Endothelial cell of umbilical vein (primary cell): ENCODE results near the gene PGAM1. TPM values are rescaled to one million over a fixed set of nuclear protein-coding genes. Genes with fewer than 3 reads are reported as not detected.

Experiments used
- BruUV-seq: library from RNA; stranded (reverse); fragments of 400-500 nt; replicated peaks from 2 replicates; lab custom pipeline; 2021; lab: Mats Ljungman, UMichigan
- CTCF ChIA-PET: fragments of 300-600, 350-600 bp; sonication (Branson Sonifier 250); formaldehyde crosslinking; loops from one replicate; lab custom pipeline; 2021; ENCODE audit warnings: antibody characterized with exemption, inconsistent platforms; lab: Charles Lee
- POLR2A ChIA-PET: fragments of 300-600, 350-600 bp; sonication (Branson Sonifier 250); formaldehyde crosslinking; loops from one replicate; lab custom pipeline; 2021; ENCODE audit warnings: antibody characterized with exemption, inconsistent platforms; lab: Charles Lee
- DNase-seq: peaks from one replicate; pipeline ENCODE4 v3.0.0-alpha.2; 2011; ENCODE audit warnings: low read depth, low spot score
- FAIRE-seq: peaks from 2 replicates; lab custom pipeline; 2011; peaks lifted over from hg19 to GRCh38; lab: Jason Lieb, UNC
- H2AFZ ChIP-seq: 2 replicates; pipeline ENCODE4 v1.6.0; 2012; ENCODE audit warnings: low read depth, low read length, control low read depth, inconsistent platforms
- H3K27ac ChIP-seq: 2 replicates; pipeline ENCODE4 v1.5.1; 2011; ENCODE audit warnings: low read depth, mild to moderate bottlenecking, control low read depth, low read length, moderate library complexity; ENCODE audit not compliant: insufficient read depth
- H3K27me3 ChIP-seq, 2 experiments: 2 replicates each; pipeline versions ENCODE4 v1.6.0 to v1.6.1; 2011; ENCODE audit warnings: low read length in 2 of 2, mixed read lengths in 1 of 2; ENCODE audit not compliant: control insufficient read depth in 2 of 2, insufficient read depth in 2 of 2
- H3K36me3 ChIP-seq, 2 experiments: 2 replicates in 1 of 2; 3 replicates in 1 of 2; pipeline ENCODE4 v1.5.1; 2011; ENCODE audit warnings: low read length in 2 of 2, mild to moderate bottlenecking in 1 of 2, moderate library complexity in 1 of 2; ENCODE audit not compliant: control insufficient read depth in 2 of 2, insufficient read depth in 2 of 2; ENCODE audit errors: extremely low read depth in 1 of 2
- H3K4me1 ChIP-seq: 3 replicates; pipeline ENCODE4 v1.5.1; 2011; ENCODE audit warnings: mild to moderate bottlenecking, low read length; ENCODE audit not compliant: control insufficient read depth, insufficient read depth; ENCODE audit errors: extremely low read depth
- H3K4me2 ChIP-seq: 2 replicates; pipeline ENCODE4 v1.6.1; 2011; ENCODE audit warnings: low read length, control low read depth, mixed read lengths; ENCODE audit not compliant: insufficient read depth
- H3K4me3 ChIP-seq, 3 experiments: fragments of 200-600 bp in 1 of 3; sonication (generic), shearing (Covaris generic) in 1 of 3; replicated peaks in 1 of 3; 2 replicates each; pipeline ENCODE4 v1.5.1; 2011 to 2016; ENCODE audit warnings: control low read depth in 3 of 3, low read length in 3 of 3, mild to moderate bottlenecking in 2 of 3, inconsistent platforms in 1 of 3, low read depth in 1 of 3, moderate library complexity in 1 of 3; ENCODE audit not compliant: insufficient read depth in 1 of 3
- H3K79me2 ChIP-seq: 2 replicates; pipeline ENCODE4 v1.6.0; 2012; ENCODE audit warnings: low read length, inconsistent platforms; ENCODE audit not compliant: control insufficient read depth, insufficient read depth
- H3K9ac ChIP-seq: replicated peaks from 2 replicates; pipeline ENCODE3; 2011; ENCODE audit warnings: low read length, control low read depth; ENCODE audit not compliant: insufficient read depth; ENCODE audit errors: extremely low read depth
- H3K9me1 ChIP-seq: replicated peaks from 3 replicates; pipeline ENCODE4 v1.6.0; 2011; ENCODE audit warnings: mild to moderate bottlenecking, low read length; ENCODE audit not compliant: control insufficient read depth, insufficient read depth; ENCODE audit errors: extremely low read depth
- H3K9me3 ChIP-seq: replicated peaks from 2 replicates; pipeline ENCODE4 v1.5.1; 2012; ENCODE audit warnings: low read length, inconsistent platforms; ENCODE audit not compliant: control insufficient read depth, insufficient read depth
- H4K20me1 ChIP-seq: replicated peaks from 2 replicates; pipeline ENCODE3; 2011; ENCODE audit warnings: mild to moderate bottlenecking, low read length; ENCODE audit not compliant: control insufficient read depth, insufficient read depth; ENCODE audit errors: extremely low read depth
- EZH2 ChIP-seq: IDR thresholded peaks from 2 replicates; pipeline ENCODE4 v1.6.1; 2012; ENCODE audit warnings: borderline replicate concordance, low read depth, mild to moderate bottlenecking, moderate library complexity, low read length, inconsistent platforms; ENCODE audit not compliant: severe bottlenecking
- FOS ChIP-seq: IDR thresholded peaks from 2 replicates; pipeline ENCODE4 v1.6.1; 2011; ENCODE audit warnings: mild to moderate bottlenecking, low read length, moderate library complexity, borderline replicate concordance; ENCODE audit not compliant: insufficient read depth
- GATA2 ChIP-seq: IDR thresholded peaks from 2 replicates; pipeline ENCODE4 v1.7.0; 2011; ENCODE audit warnings: low read depth, mild to moderate bottlenecking, moderate library complexity, mixed read lengths, low read length; ENCODE audit not compliant: insufficient read length, insufficient read depth
- JUN ChIP-seq: IDR thresholded peaks from 2 replicates; pipeline ENCODE4 v1.6.1; 2011; ENCODE audit warnings: borderline replicate concordance, low read depth; ENCODE audit not compliant: insufficient read length, insufficient read depth
- MYC ChIP-seq: IDR thresholded peaks from one replicate; pipeline ENCODE4 v1.6.1; 2011; ENCODE audit warnings: mild to moderate bottlenecking, low read depth, low read length
- POLR2A ChIP-seq: IDR thresholded peaks from 2 replicates; pipeline ENCODE4 v1.6.1; 2012; ENCODE audit warnings: low read depth, mild to moderate bottlenecking, control low read depth, low read length
- POLR2AphosphoS5 ChIP-seq: IDR thresholded peaks from 2 replicates; pipeline ENCODE4 v1.6.1; 2012; ENCODE audit warnings: low read depth, mild to moderate bottlenecking, control low read depth, low read length, moderate library complexity; ENCODE audit not compliant: insufficient read depth
- dilution Hi-C: fragments of 300-500 bp; cut with MboI; formaldehyde crosslinking; loops from one replicate; pipeline ENCODE4 v1.15.0; 2019; ENCODE audit warnings: low sequenced_read_pairs; ENCODE audit not compliant: extremely low pct_ligation_motif_present
- intact Hi-C: fragments of 100-400 bp; cut with micrococcal nuclease; formaldehyde crosslinking; loops from one replicate; pipeline ENCODE4 v1.10.0; 2022
- polyA plus RNA-seq, 4 experiments: library from polyadenylated mRNA; depleted of rRNA in 3 of 4; stranded (reverse) in 3 of 4; unstranded in 1 of 4; fragments of >200 nt; gene quantifications; 2 replicates each; pipeline versions ENCODE4 v1.2.1 to v1.2.3, GENCODE V29; 2011 to 2012; ENCODE audit warnings: missing spikeins in 1 of 4
- total RNA-seq: library from RNA; stranded (reverse); gene quantifications from 2 replicates; pipeline ENCODE4 v1.2.3, GENCODE V29; 2021
- TF ChIP-seq, protein P1 (sequence below), 2 donors: IDR thresholded peaks; 1 replicate in 1 of 2; 2 replicates in 1 of 2; pipeline ENCODE4 v1.5.1; 2011; ENCODE audit warnings: low read length in 2 of 2, mild to moderate bottlenecking in 2 of 2, moderate library complexity in 2 of 2, control low read depth in 1 of 2, inconsistent platforms in 1 of 2, low read depth in 1 of 2; ENCODE audit not compliant: insufficient read depth in 1 of 2; ENCODE audit errors: extremely low read depth in 1 of 2
- TF ChIP-seq, protein P2 (sequence below): IDR thresholded peaks from 2 replicates; pipeline ENCODE4 v1.6.1; 2011; ENCODE audit not compliant: insufficient read depth, insufficient read length

The PGAM1 gene
- total and polyA plus RNA-seq, 2 donors (not counting 3 experiments of a cell fraction or from before 2014, with no cell fraction given): 375 TPM

DNA sequence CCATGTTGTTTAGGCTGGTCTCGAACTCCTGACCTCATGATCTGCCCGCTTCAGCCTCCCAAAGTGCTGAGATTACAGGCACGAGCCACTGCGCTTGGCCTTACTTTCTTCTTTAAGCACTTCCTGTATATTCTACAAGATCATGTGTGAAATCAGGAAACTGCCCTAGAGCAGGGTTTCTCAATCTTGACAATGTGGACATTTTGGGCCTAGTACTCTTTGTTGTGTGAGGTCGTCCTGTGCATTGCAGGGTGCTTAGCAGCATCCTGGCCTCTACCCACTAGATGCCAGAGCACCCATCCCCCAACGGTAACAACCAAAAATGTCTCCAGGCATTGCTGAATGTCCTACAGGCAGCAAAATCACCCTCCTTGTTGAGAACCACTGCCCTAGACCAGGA lies 49.6 kb upstream of the PGAM1 start:
- dilution Hi-C loops (no loop called here), intact Hi-C loops (no loop called here)
- H3K9ac ChIP-seq: no peak overlapping the region
- BruUV-seq: no TSS peak
- H3K36me3 ChIP-seq: peaks cover 2 to 15% of the 10 kb centered on the region in 2 experiments
- TF ChIP-seq POLR2A: no peak
- no peak for TF ChIP-seq GATA2
- no peak for TF ChIP-seq EZH2
- H3K27ac ChIP-seq: no peak overlapping the region
- DNase-seq (no peak), FAIRE-seq (no peak)
- H3K9me1 ChIP-seq: no peaks in the 10 kb centered on the region
- H3K9me3 ChIP-seq: no peaks in the 10 kb centered on the region
- H3K27me3 ChIP-seq: no peaks in the 10 kb centered on the region
- H3K4me3 ChIP-seq: no peak overlapping the region
- no peaks in the 10 kb centered on the region for H3K79me2 ChIP-seq
- no peaks in the 10 kb centered on the region for H4K20me1 ChIP-seq
- H3K4me1 ChIP-seq: no peaks in the 10 kb centered on the region
- ChIA-PET CTCF (no interaction called here), POLR2A (no interaction called here)
- H3K4me2 ChIP-seq: no peak overlapping the region
- no peak overlapping the region for H2AFZ ChIP-seq

DNA sequence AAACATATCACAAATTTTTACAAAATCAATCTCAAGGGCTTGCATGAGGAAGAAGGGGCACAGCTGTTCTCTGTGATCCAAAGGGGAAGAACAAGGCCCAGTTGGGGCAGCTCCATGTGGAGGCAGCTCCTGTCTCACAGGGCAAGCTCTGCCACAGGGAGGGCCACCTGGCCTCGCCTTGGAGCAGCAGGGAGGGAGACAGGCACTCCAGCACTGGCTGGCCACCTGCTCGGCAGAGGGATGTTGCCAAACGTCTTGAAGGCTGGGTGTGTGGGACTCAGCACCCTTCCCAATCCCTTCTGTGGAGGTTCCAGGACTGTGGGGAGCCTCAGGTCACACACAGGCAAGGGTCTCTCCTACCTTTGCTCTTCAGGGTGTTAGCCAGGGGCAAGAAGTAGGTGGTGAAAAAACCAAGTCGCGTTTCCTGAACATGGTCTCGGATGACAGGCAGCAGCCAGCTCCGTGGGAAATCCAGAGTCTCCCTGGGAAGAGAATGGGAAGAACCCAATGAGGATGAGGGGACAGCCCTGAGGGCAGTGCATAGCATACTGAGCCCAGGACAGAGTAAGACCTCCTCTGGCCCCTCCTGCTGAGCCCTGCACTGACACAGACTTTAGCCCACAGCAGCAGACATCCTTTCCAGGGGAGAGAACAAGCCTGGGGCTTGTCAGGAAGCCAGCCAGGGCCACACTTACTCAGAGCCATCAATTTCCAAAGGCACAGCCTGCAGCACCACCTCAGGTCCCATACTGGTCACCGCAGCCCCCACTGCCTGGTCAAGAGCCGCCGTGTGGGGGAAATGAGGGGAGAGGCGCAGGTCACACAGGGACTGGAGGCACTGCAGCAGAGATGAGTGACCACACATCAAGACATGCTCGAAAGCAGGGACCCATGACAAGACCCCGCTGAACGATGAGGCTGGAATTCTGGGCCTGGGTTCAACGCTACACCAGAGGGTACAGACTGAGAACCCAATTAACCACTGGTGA lies 46.8 kb upstream of the PGAM1 start:
- FAIRE-seq (no peak), DNase-seq (no peak)
- TF ChIP-seq POLR2A (no peak), FOS (no peak), GATA2 (no peak), EZH2 (no peak), POLR2AphosphoS5 (no peak), MYC (no peak), JUN (no peak)
- TF ChIP-seq, protein P1, sequence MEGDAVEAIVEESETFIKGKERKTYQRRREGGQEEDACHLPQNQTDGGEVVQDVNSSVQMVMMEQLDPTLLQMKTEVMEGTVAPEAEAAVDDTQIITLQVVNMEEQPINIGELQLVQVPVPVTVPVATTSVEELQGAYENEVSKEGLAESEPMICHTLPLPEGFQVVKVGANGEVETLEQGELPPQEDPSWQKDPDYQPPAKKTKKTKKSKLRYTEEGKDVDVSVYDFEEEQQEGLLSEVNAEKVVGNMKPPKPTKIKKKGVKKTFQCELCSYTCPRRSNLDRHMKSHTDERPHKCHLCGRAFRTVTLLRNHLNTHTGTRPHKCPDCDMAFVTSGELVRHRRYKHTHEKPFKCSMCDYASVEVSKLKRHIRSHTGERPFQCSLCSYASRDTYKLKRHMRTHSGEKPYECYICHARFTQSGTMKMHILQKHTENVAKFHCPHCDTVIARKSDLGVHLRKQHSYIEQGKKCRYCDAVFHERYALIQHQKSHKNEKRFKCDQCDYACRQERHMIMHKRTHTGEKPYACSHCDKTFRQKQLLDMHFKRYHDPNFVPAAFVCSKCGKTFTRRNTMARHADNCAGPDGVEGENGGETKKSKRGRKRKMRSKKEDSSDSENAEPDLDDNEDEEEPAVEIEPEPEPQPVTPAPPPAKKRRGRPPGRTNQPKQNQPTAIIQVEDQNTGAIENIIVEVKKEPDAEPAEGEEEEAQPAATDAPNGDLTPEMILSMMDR (IDR thresholded peaks at IDR 0.05; ENCODE audit: extremely low read depth in 1 of 2, insufficient read depth in 1 of 2, low read depth in 1 of 2, low read length in 2 of 2): no peak
- TF ChIP-seq, protein P2, sequence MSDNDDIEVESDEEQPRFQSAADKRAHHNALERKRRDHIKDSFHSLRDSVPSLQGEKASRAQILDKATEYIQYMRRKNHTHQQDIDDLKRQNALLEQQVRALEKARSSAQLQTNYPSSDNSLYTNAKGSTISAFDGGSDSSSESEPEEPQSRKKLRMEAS: no peak
- dilution Hi-C loops: no loop called here
- Histone ChIP-seq H3K36me3 (peaks cover 2 to 10% of the 10 kb centered on the region in 2 experiments), H3K9me3 (no peaks in the 10 kb centered on the region), H3K9ac (no peak overlapping the region), H3K4me3 (no peak overlapping the region), H3K27ac (no peak overlapping the region), H4K20me1 (no peaks in the 10 kb centered on the region), H2AFZ (no peak overlapping the region), H3K4me2 (no peak overlapping the region), H3K79me2 (no peaks in the 10 kb centered on the region), H3K9me1 (no peaks in the 10 kb centered on the region), H3K4me1 (no peaks in the 10 kb centered on the region), H3K27me3 (no peaks in the 10 kb centered on the region)
- CTCF ChIA-PET: no interaction called here
- intact Hi-C loops: no loop called here
- BruUV-seq: no TSS peak
- POLR2A ChIA-PET: no interaction called here
